Femur (tissue), 1 donor: ENCODE results near the gene PPP2R5D.
"Not testable (repeated sequence)": the region's sequence is repeated elsewhere in the genome, so short reads cannot be mapped to it uniquely, and the experiment has no call there.

ENCODE experiments used
- DNase-seq: peaks from one replicate; pipeline ENCODE4 v3.0.0-alpha.2; 2017

Gene PPP2R5D

GRCh38 chr6:42996513-42996912 lies 12.1 kb downstream of the PPP2R5D start:
- DNase-seq, result no peak

GRCh38 chr6:42998205-42998604 lies 13.8 kb downstream of the PPP2R5D start:
- not testable (repeated sequence) for DNase-seq

GRCh38 chr6:43001843-43002242 lies 17.5 kb downstream of the PPP2R5D start:
- no peak for DNase-seq

GRCh38 chr6:43005844-43006243 lies 21.5 kb downstream of the PPP2R5D start:
- no peak for DNase-seq

- no peak for DNase-seq
Measured at GRCh38 chr6:43006251-43006650, 21.9 kb downstream of the PPP2R5D start.

GRCh38 chr6:43007126-43007525 lies 22.8 kb downstream of the PPP2R5D start:
- DNase-seq, result no peak

- DNase-seq, result peak; percentile 59
Measured at GRCh38 chr6:43009124-43009523, 24.8 kb downstream of the PPP2R5D start.

- no peak for DNase-seq
Measured at GRCh38 chr6:43011207-43011606, 26.8 kb downstream of the PPP2R5D start.

- no peak for DNase-seq
Measured at GRCh38 chr6:43012364-43012763, 28.0 kb downstream of the PPP2R5D start.

GRCh38 chr6:43013097-43013842 lies 28.9 kb downstream of the PPP2R5D start:
- DNase-seq, result no peak

- peak; percentile 100 for DNase-seq
Measured at GRCh38 chr6:43013843-43014433, 29.6 kb downstream of the PPP2R5D start, which contains the start of the genes KLHDC3 and MEA1. TSS of gene KLHDC3 (plus strand) at chr6:43014249. CDS start at chr6:43017193, 2,944 bp downstream. TSS of gene MEA1 (minus strand) at chr6:43013946. CDS start at chr6:43013813, 133 bp downstream.

GRCh38 chr6:43014434-43014909 lies 30.1 kb downstream of the PPP2R5D start:
- no peak for DNase-seq

- DNase-seq, result peak; percentile 60
Measured at GRCh38 chr6:43016176-43016942, 32.0 kb downstream of the PPP2R5D start.

- no peak for DNase-seq
Measured at GRCh38 chr6:43016943-43017334, 32.6 kb downstream of the PPP2R5D start.

GRCh38 chr6:43019152-43019551 lies 34.8 kb downstream of the PPP2R5D start:
- no peak for DNase-seq

- no peak for DNase-seq
Measured at GRCh38 chr6:43020052-43020705, 35.8 kb downstream of the PPP2R5D start.

GRCh38 chr6:43020847-43021246 lies 36.5 kb downstream of the PPP2R5D start:
- no peak for DNase-seq

- DNase-seq, result peak; percentile 89
Measured at GRCh38 chr6:43021270-43022047, 37.1 kb downstream of the PPP2R5D start, which contains the start of gene RRP36. TSS of gene RRP36 (plus strand) at chr6:43021623. CDS start at chr6:43021655, 32 bp downstream.

GRCh38 chr6:43024436-43024835 lies 40.1 kb downstream of the PPP2R5D start:
- DNase-seq, result no peak

GRCh38 chr6:43026365-43026764 lies 42.0 kb downstream of the PPP2R5D start:
- no peak for DNase-seq

- DNase-seq, result no peak
Measured at GRCh38 chr6:43029120-43029519, 44.8 kb downstream of the PPP2R5D start.

- no peak for DNase-seq
Measured at GRCh38 chr6:43032326-43032725, 48.0 kb downstream of the PPP2R5D start.
